OCI-M2 (cell line): ENCODE measurements around the gene CKAP2L.
"Not testable (repeated sequence)": the region's sequence is repeated elsewhere in the genome, so short reads cannot be mapped to it uniquely, and the experiment has no call there.

Experiments used
- DNase-seq: peaks from one replicate; lab custom pipeline; 2025; ENCODE audit not compliant: unreplicated experiment; lab: John Stamatoyannopoulos, UW

The CKAP2L gene

GRCh38 chr2:112712903-112713584 lies 51.4 kb downstream of the CKAP2L start:
- DNase-seq = no peak

- no peak for DNase-seq
Observed at GRCh38 chr2:112712465-112712864, 51.9 kb downstream of the CKAP2L start.

GRCh38 chr2:112710956-112711750 lies 53.3 kb downstream of the CKAP2L start:
- no peak for DNase-seq

- DNase-seq = no peak
Observed at GRCh38 chr2:112709703-112710102, 54.7 kb downstream of the CKAP2L start.

- no peak for DNase-seq
Observed at GRCh38 chr2:112708968-112709367, 55.4 kb downstream of the CKAP2L start.

- not testable (repeated sequence) for DNase-seq
Observed at GRCh38 chr2:112706947-112707346, 57.5 kb downstream of the CKAP2L start.

GRCh38 chr2:112706170-112706664 lies 58.2 kb downstream of the CKAP2L start:
- peak; percentile 30 for DNase-seq

- DNase-seq = no peak
Observed at GRCh38 chr2:112705575-112705974, 58.8 kb downstream of the CKAP2L start.

GRCh38 chr2:112703684-112704083 lies 60.7 kb downstream of the CKAP2L start:
- no peak for DNase-seq

- no peak for DNase-seq
Observed at GRCh38 chr2:112701052-112701451, 63.4 kb downstream of the CKAP2L start.

GRCh38 chr2:112699984-112700667 lies 64.3 kb downstream of the CKAP2L start:
- DNase-seq = no peak

GRCh38 chr2:112698834-112699515 lies 65.4 kb downstream of the CKAP2L start:
- no peak for DNase-seq

GRCh38 chr2:112694182-112694581 lies 70.2 kb downstream of the CKAP2L start:
- DNase-seq = no peak

GRCh38 chr2:112693596-112693995 lies 70.8 kb downstream of the CKAP2L start:
- DNase-seq = no peak

- DNase-seq = no peak
Observed at GRCh38 chr2:112692918-112693317, 71.5 kb downstream of the CKAP2L start.

- DNase-seq = no peak
Observed at GRCh38 chr2:112692495-112692911, 71.9 kb downstream of the CKAP2L start.

GRCh38 chr2:112691881-112692281 lies 72.5 kb downstream of the CKAP2L start:
- no peak for DNase-seq

- peak; percentile 39 for DNase-seq
Observed at GRCh38 chr2:112690853-112691401, 73.5 kb downstream of the CKAP2L start.

- DNase-seq = no peak
Observed at GRCh38 chr2:112688086-112688880, 76.1 kb downstream of the CKAP2L start.

GRCh38 chr2:112687522-112687921 lies 76.9 kb downstream of the CKAP2L start:
- DNase-seq = no peak
